Adrenal gland (tissue), 12 donors: Measurements from ENCODE around the gene MED25. TPM values are rescaled to one million over a fixed set of nuclear protein-coding genes. Genes with fewer than 3 reads are reported as not detected.

Experiments used
- DNase-seq, 7 donors: peaks; one replicate each; pipeline ENCODE4 v3.0.0-alpha.2; 2019 to 2020
- H3K27ac ChIP-seq, 5 donors: fragments of 200-600 bp; sonication (generic) in 4 of 5; 1 replicate in 3 of 5; 2 replicates in 2 of 5; pipeline versions ENCODE4 v1.5.1 to v1.8.0; 2016 to 2020; ENCODE audit warnings: mild to moderate bottlenecking in 1 of 5
- H3K27me3 ChIP-seq: fragments of 200-600 bp; 2 replicates; pipeline ENCODE4 v1.8.0; 2021
- H3K36me3 ChIP-seq, 2 donors: fragments of 200-600 bp; replicated peaks in 1 of 2; 1 replicate in 1 of 2; 2 replicates in 1 of 2; pipeline versions ENCODE4 v1.5.1 to v1.8.0; 2018 to 2022
- H3K4me1 ChIP-seq, 2 donors: fragments of 200-600 bp; replicated peaks in 1 of 2; 1 replicate in 1 of 2; 2 replicates in 1 of 2; pipeline versions ENCODE4 v1.5.1 to v1.8.0; 2018 to 2021
- H3K4me3 ChIP-seq, 4 donors: fragments of 200-600 bp; sonication (generic) in 3 of 4; one replicate each; pipeline ENCODE4 v1.5.1; 2016 to 2018
- H3K9me3 ChIP-seq, 3 donors: fragments of 200-600 bp; sonication (generic) in 1 of 3; replicated peaks in 1 of 3; 1 replicate in 2 of 3; 2 replicates in 1 of 3; pipeline versions ENCODE4 v1.5.1 to v1.8.0; 2016 to 2021
- CTCF ChIP-seq, 6 experiments: fragments of 450-650 bp in 4 of 6; fragments of 200-600 bp in 2 of 6; sonication (generic) in 1 of 6; IDR thresholded peaks; 1 replicate in 5 of 6; 2 replicates in 1 of 6; pipeline versions ENCODE4 v1.5.1 to v1.8.0; 2016 to 2021; ENCODE audit warnings: antibody characterized with exemption in 6 of 6, mild to moderate bottlenecking in 2 of 6, moderate library complexity in 1 of 6
- POLR2A ChIP-seq, 2 donors: fragments of 450-650 bp; IDR thresholded peaks; one replicate each; pipeline ENCODE4 v1.6.1; 2017; ENCODE audit warnings: antibody characterized with exemption in 2 of 2, mild to moderate bottlenecking in 2 of 2, moderate library complexity in 1 of 2
- WGBS, 4 donors: extraction: QIAGEN DNeasy Blood & Tissue Kit in 2 of 4; methylation state at CpG; one replicate each; pipeline versions ENCODE4 v1.1.5 to v1.1.7; 2013 to 2017; 5-methylcytosine and 5-hydroxymethylcytosine counted together
- intact Hi-C, 2 donors: fragments of 100-400 bp; cut with DNase I; formaldehyde crosslinking; loops; one replicate each; pipeline versions ENCODE4 v1.14.1 to v1.15.0; 2022 to 2023
- polyA plus RNA-seq, 3 donors: library from polyadenylated mRNA; stranded (reverse); fragments of 200-250 nt in 2 of 3; fragments of 350-450 nt in 1 of 3; fragmentation: Illumina TruSeq in 1 of 3; extraction: RNeasy Lipid Tissue Mini Kit (QIAGEN cat#74804) in 1 of 3; gene quantifications; one replicate each; pipeline ENCODE4 v1.2.3, GENCODE V29; 2013 to 2014
- total RNA-seq, 9 donors: library from RNA; depleted of rRNA in 4 of 9; stranded (reverse); fragments of >200 nt in 4 of 9; fragments of 120-200 nt in 1 of 9; fragmentation: NEBNext Ultra II Directional in 1 of 9; extraction: Animal tissue kit (Norgen Biotek cat#: 25700) in 1 of 9; gene quantifications; one replicate each; pipeline versions ENCODE4 v1.1.0 to v1.2.4, GENCODE V29; 2013 to 2023
- donor health status: healthy with polysubstance abuse.
- donor health status: Bipolar disorder and iron deficiency.
- donor health status: DM: yes; HTN: yes; CAD: no.
- donor health status: DM: no; HTN: no; CAD: no.
- donor health status: DM: no; HTN: no; CAD: no.
- donor health status: DM: yes; HTN: yes; CAD: no.

Gene MED25
- total and polyA plus RNA-seq, 12 donors: 36.2 to 457 (median 107) TPM

DNA sequence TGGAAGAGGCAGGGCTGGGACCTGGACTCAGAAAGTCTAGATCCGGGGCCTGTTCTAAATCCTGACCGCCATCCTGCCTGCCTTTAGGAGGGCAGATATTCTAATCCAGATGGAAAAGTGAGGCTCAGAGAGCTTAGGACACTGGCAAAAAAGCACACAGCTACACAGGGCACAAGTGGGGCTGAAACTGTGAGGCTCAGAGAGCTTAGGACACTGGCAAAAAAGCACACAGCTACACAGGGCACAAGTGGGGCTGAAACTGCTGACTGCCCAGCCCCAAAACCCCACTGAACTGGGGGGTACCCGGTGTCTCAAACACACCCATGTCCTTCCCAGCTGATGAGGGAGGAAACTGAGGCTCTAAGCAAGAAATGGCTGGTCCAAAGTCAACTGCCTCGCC is 57.1 kb downstream of the MED25 start:
- no peak for DNase-seq
- peak overlapping the region in 1 of 4 donors; percentile 84 for H3K4me3 ChIP-seq
- H3K27ac ChIP-seq: peak overlapping the region in 4 of 5 donors; percentile 96 to 99 (median 99)
- WGBS, 4 donors: 71 to 90% (median 81%) methylated on average over 3 to 4 of the region's 4 CpGs
- peaks cover 23 to 39% of the 10 kb centered on the region in 2 donors for H3K4me1 ChIP-seq
- H3K36me3 ChIP-seq: peaks cover 0 to 21% of the 10 kb centered on the region in 2 donors
- H3K9me3 ChIP-seq: no peaks in the 10 kb centered on the region
- intact Hi-C loops: no loop called here
- no peak for TF ChIP-seq CTCF (IDR thresholded peaks at IDR 0.05)
- no peak for TF ChIP-seq POLR2A (IDR thresholded peaks at IDR 0.05)
- no peaks in the 10 kb centered on the region for H3K27me3 ChIP-seq

DNA sequence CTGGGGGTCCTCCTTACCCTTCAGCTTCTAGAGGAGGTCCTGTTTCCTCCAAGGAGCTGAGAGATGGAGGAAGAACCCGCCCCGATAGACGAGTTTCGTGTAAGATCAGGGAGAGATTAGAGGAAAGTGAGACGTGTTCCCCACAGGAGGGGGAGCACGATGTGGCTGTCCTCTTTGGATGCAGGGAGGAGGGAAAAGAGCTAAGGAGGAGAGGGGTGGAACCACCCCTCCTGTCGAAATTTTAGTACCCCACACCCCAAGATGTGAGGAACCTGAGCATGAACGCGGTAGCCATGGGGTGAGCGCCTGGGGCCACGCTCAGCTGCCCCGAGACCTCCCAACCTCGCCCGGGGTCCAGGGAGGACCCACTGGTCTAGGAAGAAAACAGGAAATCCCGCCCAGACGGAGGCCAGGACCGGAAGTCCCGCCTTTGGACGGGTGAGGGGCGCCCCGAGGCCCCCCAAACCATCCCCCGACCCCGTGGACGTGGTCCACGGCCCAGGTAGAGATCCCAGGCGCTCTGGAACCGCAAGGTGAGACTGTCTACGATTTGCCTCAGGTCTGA is 57.9 kb downstream of the MED25 start:
- Histone ChIP-seq H3K36me3 (peaks cover 0 to 29% of the 10 kb centered on the region in 2 donors), H3K4me3 (peak overlapping the region; percentile 84 to 95 (median 90)), H3K9me3 (no peaks in the 10 kb centered on the region), H3K4me1 (peaks cover 16 to 31% of the 10 kb centered on the region in 2 donors), H3K27me3 (no peaks in the 10 kb centered on the region), H3K27ac (peak overlapping the region; percentile 84 to 99 (median 99))
- 1 to 3% (median 1%) methylated on average over 21 to 28 of the region's 28 CpGs for WGBS, 4 donors
- TF ChIP-seq POLR2A (IDR thresholded peaks at IDR 0.05): no peak
- intact Hi-C loops: no loop called here
- DNase-seq: peak; percentile 57 to 81 (median 67)

DNA sequence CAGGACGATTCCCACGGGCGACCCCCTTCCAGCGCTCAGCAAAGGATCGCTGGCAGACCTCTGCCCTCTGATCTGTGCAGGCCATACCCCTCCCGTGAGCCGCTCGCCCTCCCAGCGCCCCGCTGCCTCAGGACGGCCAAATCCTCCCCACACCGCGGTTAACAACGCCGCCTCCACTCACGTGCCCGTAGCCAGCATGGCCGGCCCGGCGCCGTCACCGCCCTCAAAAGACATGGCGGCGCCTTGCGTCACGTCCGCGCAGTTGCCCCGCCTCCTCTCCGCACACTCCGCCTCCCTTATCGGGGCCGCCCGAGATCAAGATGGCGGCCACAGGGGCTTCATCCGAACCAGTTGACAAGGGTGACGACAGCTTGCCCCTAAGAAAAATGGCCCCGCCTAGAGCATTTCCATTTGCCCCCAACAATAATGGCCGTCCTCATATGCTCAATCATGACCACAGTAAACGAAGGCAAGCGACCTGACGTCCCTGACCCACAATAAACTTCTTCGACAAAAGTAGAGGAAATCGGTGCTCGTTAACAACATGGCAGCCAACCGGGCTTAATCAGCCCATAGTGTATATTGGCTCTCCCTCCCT is 58.4 kb downstream of the MED25 start:
- peaks cover 0 to 29% of the 10 kb centered on the region in 2 donors for H3K36me3 ChIP-seq
- H3K4me3 ChIP-seq: peak overlapping the region; percentile 84 to 95 (median 90)
- H3K9me3 ChIP-seq: no peaks in the 10 kb centered on the region
- peaks cover 16 to 26% of the 10 kb centered on the region in 2 donors for H3K4me1 ChIP-seq
- WGBS, 4 donors: 0% methylated on average over 11 to 46 of the region's 46 CpGs
- H3K27ac ChIP-seq: peak overlapping the region; percentile 84 to 99 (median 99)
- intact Hi-C loops: no loop called here
- no peaks in the 10 kb centered on the region for H3K27me3 ChIP-seq
- DNase-seq: peak; percentile 97 to 99 (median 99)
- TF ChIP-seq CTCF (IDR thresholded peaks at IDR 0.05): no peak
- TF ChIP-seq POLR2A (IDR thresholded peaks at IDR 0.05): peak in 1 of 2 donors; percentile 42

GRCh38 chr19:49877020-49877878 is 59.2 kb downstream of the MED25 start, which contains the start of the genes AKT1S1 and TBC1D17:
AKT1S1 (minus strand) TSS chr19:49877355; CDS start chr19:49873295, 4,060 bp downstream.
TBC1D17 (plus strand) TSS chr19:49877702; CDS start chr19:49877724, 22 bp downstream.
- Histone ChIP-seq H3K9me3 (no peaks in the 10 kb centered on the region), H3K27me3 (no peaks in the 10 kb centered on the region), H3K4me3 (peak within 1 kb of the TSS; percentile 84 to 95 (median 90)), H3K36me3 (peaks cover 0 to 35% of the 10 kb centered on the region in 2 donors), H3K27ac (peak within 1 kb of the TSS; percentile 92 to 99 (median 99)), H3K4me1 (peaks cover 16 to 26% of the 10 kb centered on the region in 2 donors)
- DNase-seq: peak; percentile 98 to 100 (median 100)
- intact Hi-C loops: no loop called here
- peak; percentile 88 to 91 for TF ChIP-seq POLR2A (IDR thresholded peaks at IDR 0.05)
- TF ChIP-seq CTCF (IDR thresholded peaks at IDR 0.05): no peak
- WGBS, 4 donors: 0% methylated on average over 24 to 61 of the region's 61 CpGs
